Parathyroid adenoma (tissue), 2 donors: ENCODE results near the gene CCDC137.

Experiments used
- H2AFZ ChIP-seq: fragments of 300-600 bp; sonication (generic); one replicate; pipeline ENCODE4 v1.7.0; 2017; ENCODE audit warnings: antibody characterized with exemption, mild to moderate bottlenecking
- H3K27ac ChIP-seq: fragments of 300-600 bp; sonication (generic); one replicate; pipeline ENCODE4 v1.7.0; 2017
- H3K27me3 ChIP-seq: fragments of 300-600 bp; sonication (generic); one replicate; pipeline ENCODE4 v1.7.0; 2017; ENCODE audit warnings: low read length; ENCODE audit not compliant: control insufficient read depth, insufficient read depth
- H3K36me3 ChIP-seq: fragments of 300-600 bp; sonication (generic); one replicate; pipeline ENCODE4 v1.7.0; 2017; ENCODE audit warnings: low read length; ENCODE audit not compliant: control insufficient read depth, insufficient read depth
- H3K4me1 ChIP-seq: fragments of 300-600 bp; sonication (generic); one replicate; pipeline ENCODE4 v1.7.0; 2017; ENCODE audit warnings: control low read depth
- H3K4me2 ChIP-seq: fragments of 300-600 bp; sonication (generic); one replicate; pipeline ENCODE4 v1.7.0; 2017; ENCODE audit warnings: low read length
- H3K4me3 ChIP-seq: fragments of 300-600 bp; sonication (generic); one replicate; pipeline ENCODE4 v1.7.0; 2017; ENCODE audit warnings: low read depth, low read length
- H3K79me2 ChIP-seq: fragments of 300-600 bp; sonication (generic); one replicate; pipeline ENCODE4 v1.7.0; 2017; ENCODE audit warnings: control low read depth
- H3K9ac ChIP-seq: fragments of 300-600 bp; sonication (generic); one replicate; pipeline ENCODE4 v1.7.0; 2017; ENCODE audit warnings: mild to moderate bottlenecking
- H3K9me3 ChIP-seq: fragments of 300-600 bp; sonication (generic); one replicate; pipeline ENCODE4 v1.7.0; 2017; ENCODE audit warnings: low read length; ENCODE audit not compliant: control insufficient read depth
- TF ChIP-seq, protein P1 (sequence below): fragments of 300-600 bp; sonication (generic); IDR thresholded peaks from one replicate; pipeline ENCODE4 v1.7.0; 2017; ENCODE audit warnings: antibody characterized with exemption, mild to moderate bottlenecking
- donor health status: primary hyperparathyroidism.

Gene CCDC137

DNA sequence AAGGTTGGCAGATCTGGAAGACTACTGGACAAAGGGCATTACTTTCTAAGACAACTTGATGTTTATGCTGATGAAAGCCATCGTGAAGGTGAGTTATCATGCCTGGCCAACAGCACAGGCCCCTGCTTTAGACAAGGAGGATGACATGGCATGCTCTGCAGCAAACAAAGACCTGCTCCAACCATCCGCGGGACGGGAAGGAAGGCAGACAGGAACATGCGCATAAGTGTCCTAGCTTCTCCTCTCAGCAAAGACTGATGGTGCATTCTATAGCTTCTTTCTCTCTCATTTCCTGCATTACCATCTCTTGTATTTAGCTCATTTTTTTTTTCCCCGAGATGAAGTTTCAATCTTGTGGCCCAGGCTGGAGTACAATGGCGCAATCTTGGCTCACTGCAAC, 35.1 kb upstream of the CCDC137 start:
- no peaks in the 10 kb centered on the region for H3K27me3 ChIP-seq
- H3K36me3 ChIP-seq: no peaks in the 10 kb centered on the region
- H3K9ac ChIP-seq: no peak overlapping the region
- no peak overlapping the region for H3K4me3 ChIP-seq
- H3K27ac ChIP-seq: no peak overlapping the region
- no peak overlapping the region for H3K4me2 ChIP-seq
- H3K79me2 ChIP-seq: peaks cover 31% of the 10 kb centered on the region
- H2AFZ ChIP-seq: no peak overlapping the region
- peaks cover 3% of the 10 kb centered on the region for H3K4me1 ChIP-seq
- H3K9me3 ChIP-seq: no peaks in the 10 kb centered on the region
- TF ChIP-seq, protein P1, sequence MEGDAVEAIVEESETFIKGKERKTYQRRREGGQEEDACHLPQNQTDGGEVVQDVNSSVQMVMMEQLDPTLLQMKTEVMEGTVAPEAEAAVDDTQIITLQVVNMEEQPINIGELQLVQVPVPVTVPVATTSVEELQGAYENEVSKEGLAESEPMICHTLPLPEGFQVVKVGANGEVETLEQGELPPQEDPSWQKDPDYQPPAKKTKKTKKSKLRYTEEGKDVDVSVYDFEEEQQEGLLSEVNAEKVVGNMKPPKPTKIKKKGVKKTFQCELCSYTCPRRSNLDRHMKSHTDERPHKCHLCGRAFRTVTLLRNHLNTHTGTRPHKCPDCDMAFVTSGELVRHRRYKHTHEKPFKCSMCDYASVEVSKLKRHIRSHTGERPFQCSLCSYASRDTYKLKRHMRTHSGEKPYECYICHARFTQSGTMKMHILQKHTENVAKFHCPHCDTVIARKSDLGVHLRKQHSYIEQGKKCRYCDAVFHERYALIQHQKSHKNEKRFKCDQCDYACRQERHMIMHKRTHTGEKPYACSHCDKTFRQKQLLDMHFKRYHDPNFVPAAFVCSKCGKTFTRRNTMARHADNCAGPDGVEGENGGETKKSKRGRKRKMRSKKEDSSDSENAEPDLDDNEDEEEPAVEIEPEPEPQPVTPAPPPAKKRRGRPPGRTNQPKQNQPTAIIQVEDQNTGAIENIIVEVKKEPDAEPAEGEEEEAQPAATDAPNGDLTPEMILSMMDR: no peak

DNA sequence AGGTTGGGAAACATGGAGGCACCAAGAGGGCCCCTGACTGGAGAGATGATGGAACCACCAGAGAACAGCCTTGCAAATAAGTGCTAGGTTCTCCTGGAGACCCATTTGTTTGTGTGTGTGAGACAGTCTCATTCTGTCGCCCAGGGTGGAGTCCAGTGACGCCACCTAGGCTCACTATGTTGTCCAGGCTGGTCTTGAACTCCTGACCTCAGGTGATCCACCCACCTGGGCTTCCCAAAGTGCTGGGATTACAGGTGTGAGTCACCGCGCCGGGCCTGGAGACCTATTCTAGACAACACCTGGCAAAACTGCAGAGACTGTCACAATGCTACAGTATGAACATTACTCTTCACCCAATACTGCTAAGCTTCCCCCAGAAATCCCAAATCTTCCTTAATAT, 31.1 kb upstream of the CCDC137 start:
- H3K9ac ChIP-seq: no peak overlapping the region
- H3K9me3 ChIP-seq: no peaks in the 10 kb centered on the region
- H2AFZ ChIP-seq: no peak overlapping the region
- H3K27me3 ChIP-seq: no peaks in the 10 kb centered on the region
- no peaks in the 10 kb centered on the region for H3K36me3 ChIP-seq
- H3K4me2 ChIP-seq: peak overlapping the region; percentile 93
- H3K27ac ChIP-seq: no peak overlapping the region
- no peak overlapping the region for H3K4me3 ChIP-seq
- H3K79me2 ChIP-seq: peaks cover 32% of the 10 kb centered on the region
- H3K4me1 ChIP-seq: peaks cover 3% of the 10 kb centered on the region
- TF ChIP-seq, protein P1: no peak

DNA sequence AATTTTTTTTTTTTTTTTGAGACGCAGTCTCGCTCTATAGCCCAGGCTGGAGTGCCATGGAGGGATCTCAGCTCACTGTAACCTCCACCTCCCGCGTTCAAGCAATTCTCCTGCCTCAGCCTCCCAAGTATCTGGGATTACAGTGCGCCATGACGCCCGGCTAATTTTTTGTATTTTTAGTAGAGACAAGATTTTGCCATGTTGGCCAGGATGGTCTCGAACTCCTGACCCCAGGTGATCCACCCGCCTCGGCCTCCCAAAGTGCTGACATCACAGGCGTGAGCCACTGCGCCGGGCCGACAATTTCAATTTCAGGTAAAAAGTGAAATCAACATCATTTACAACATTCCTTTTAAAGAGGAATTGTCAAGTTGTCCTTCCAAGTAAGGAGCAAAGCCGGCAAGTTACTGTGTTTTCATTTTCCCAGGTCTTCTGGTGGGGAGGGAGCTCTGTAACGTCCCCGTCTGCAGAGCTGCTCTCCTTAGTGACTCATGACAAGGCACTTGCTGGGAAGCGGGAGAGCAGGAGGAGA, 30.5 kb upstream of the CCDC137 start:
- Histone ChIP-seq H3K27ac (peak overlapping the region; percentile 74), H2AFZ (peak overlapping the region; percentile 81), H3K27me3 (no peaks in the 10 kb centered on the region), H3K4me2 (peak overlapping the region; percentile 93), H3K9me3 (no peaks in the 10 kb centered on the region), H3K9ac (peak overlapping the region; percentile 79), H3K79me2 (peaks cover 32% of the 10 kb centered on the region), H3K4me1 (peaks cover 3% of the 10 kb centered on the region), H3K4me3 (peak overlapping the region; percentile 82), H3K36me3 (no peaks in the 10 kb centered on the region)
- TF ChIP-seq, protein P1: no peak

DNA sequence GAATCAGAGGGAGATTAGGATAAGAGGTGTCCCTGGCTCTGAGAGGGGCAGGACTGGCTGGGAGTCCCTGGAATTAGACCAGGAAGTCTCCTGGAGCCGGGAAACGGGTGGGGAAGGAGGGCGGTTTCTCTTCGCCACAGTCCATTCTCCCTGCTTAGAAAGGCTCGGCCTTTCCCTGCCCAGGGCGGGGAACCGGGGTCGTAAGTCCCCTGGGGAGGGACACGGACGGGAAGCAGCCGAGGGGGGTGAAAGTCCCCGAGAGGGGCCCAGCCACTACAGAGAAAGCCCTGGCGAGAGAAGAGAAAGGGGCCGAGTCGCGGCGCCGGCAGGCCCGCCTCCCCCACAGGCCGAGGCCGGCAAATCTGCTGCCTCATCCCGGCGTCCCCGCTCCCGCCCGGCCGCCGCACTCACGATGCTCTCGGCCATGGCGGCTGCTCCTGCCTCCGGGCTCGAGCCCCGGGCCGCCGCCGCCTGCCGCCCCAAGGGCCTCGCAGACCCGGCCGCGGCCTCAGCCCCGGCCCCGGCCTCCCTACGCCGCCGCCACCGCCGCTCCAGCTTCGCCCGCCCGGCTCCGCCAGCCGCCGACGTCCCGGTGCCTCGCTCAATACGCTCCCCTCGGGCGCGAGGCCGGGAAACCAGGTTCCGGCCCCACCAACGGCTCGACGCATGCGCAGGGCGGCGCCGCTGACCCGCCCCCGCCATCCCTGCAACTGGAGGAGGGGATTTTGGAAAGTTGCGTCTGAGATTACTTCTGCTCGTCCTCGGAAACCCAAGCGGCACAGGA, 29.8 kb upstream of the CCDC137 start, which contains the start of the genes NPLOC4 and TSPAN10:
Gene NPLOC4 (minus strand): TSS at position 608 of the 784 bp plus-strand sequence. CDS start 182 bp downstream, at position 426.
Gene TSPAN10 (plus strand): TSS at position 692 of the 784 bp plus-strand sequence. CDS start 5,217 bp downstream, outside the sequence.
- Histone ChIP-seq H3K9me3 (no peaks in the 10 kb centered on the region), H3K27ac (peak within 1 kb of the TSS; percentile 74), H3K79me2 (peaks cover 32% of the 10 kb centered on the region), H3K4me1 (peaks cover 3% of the 10 kb centered on the region), H3K27me3 (no peaks in the 10 kb centered on the region), H3K4me2 (peak within 1 kb of the TSS; percentile 93), H3K36me3 (no peaks in the 10 kb centered on the region), H2AFZ (peak within 1 kb of the TSS; percentile 85), H3K9ac (peak within 1 kb of the TSS; percentile 79), H3K4me3 (peak within 1 kb of the TSS; percentile 82)
- TF ChIP-seq, protein P1: no peak
